CD4-positive, alpha-beta T cell (primary cell): Measurements from ENCODE around the gene DCAF8L2. TPM values are rescaled to one million over a fixed set of nuclear protein-coding genes. Genes with fewer than 3 reads are reported as not detected.

ENCODE experiments used
- ATAC-seq: fragments of 200-7000 bp; cut with Tn5 transposase; one replicate; pipeline ENCODE4 v1.10.0; 2022; ENCODE audit warnings: mild to moderate bottlenecking; ENCODE audit not compliant: poor library complexity
- CTCF ChIA-PET: fragments of 350-600 bp; sonication (Branson Sonifier 250); formaldehyde crosslinking; loops from one replicate; lab custom pipeline; 2021; ENCODE audit warnings: antibody characterized with exemption, inconsistent platforms; lab: Charles Lee
- POLR2A ChIA-PET: fragments of 350-600 bp; sonication (Branson Sonifier 250); formaldehyde crosslinking; loops from one replicate; lab custom pipeline; 2021; ENCODE audit warnings: antibody characterized with exemption, inconsistent platforms; lab: Charles Lee
- DNase-seq, 14 experiments: peaks; one replicate each; pipeline ENCODE4 v3.0.0-alpha.2; 2013 to 2020; ENCODE audit warnings: mixed read lengths in 2 of 14
- H3K27ac ChIP-seq, 2 donors: one replicate each; pipeline versions ENCODE4 v1.5.1 to v1.7.0; 2013; ENCODE audit warnings: low read length in 2 of 2, low read depth in 1 of 2, mild to moderate bottlenecking in 1 of 2
- H3K27me3 ChIP-seq, 2 experiments: 1 replicate in 1 of 2; 2 replicates in 1 of 2; pipeline versions ENCODE4 v1.6.1 to v1.7.0; 2013; ENCODE audit warnings: low read length in 2 of 2, control low read depth in 1 of 2, mild to moderate bottlenecking in 1 of 2, moderate library complexity in 1 of 2; ENCODE audit not compliant: insufficient read depth in 2 of 2, control insufficient read depth in 1 of 2
- H3K36me3 ChIP-seq: one replicate; pipeline ENCODE4 v1.6.1; 2013; ENCODE audit warnings: low read length, control low read depth; ENCODE audit not compliant: insufficient read depth
- H3K4me1 ChIP-seq: one replicate; pipeline ENCODE4 v1.6.1; 2013; ENCODE audit warnings: low read length, control low read depth; ENCODE audit not compliant: insufficient read depth
- H3K4me3 ChIP-seq: one replicate; pipeline ENCODE4 v1.5.1; 2013; ENCODE audit warnings: mild to moderate bottlenecking, low read length, moderate library complexity
- H3K9me3 ChIP-seq, 2 experiments: 1 replicate in 1 of 2; 2 replicates in 1 of 2; pipeline versions ENCODE4 v1.6.1 to v1.7.0; 2013; ENCODE audit warnings: low read length in 2 of 2, mild to moderate bottlenecking in 2 of 2, control low read depth in 1 of 2, moderate library complexity in 1 of 2; ENCODE audit not compliant: control insufficient read depth in 1 of 2, insufficient read depth in 1 of 2
- H3K27ac Mint-ChIP-seq: one replicate; pipeline ENCODE4 v1.8.0; 2020; ENCODE audit warnings: mixed read lengths
- H3K27me3 Mint-ChIP-seq: one replicate; pipeline ENCODE4 v1.8.0; 2021; ENCODE audit warnings: mixed read lengths
- H3K36me3 Mint-ChIP-seq: one replicate; pipeline ENCODE4 v1.8.0; 2021; ENCODE audit warnings: low read depth, mixed read lengths
- H3K4me1 Mint-ChIP-seq: one replicate; pipeline ENCODE4 v1.8.0; 2021; ENCODE audit warnings: low read depth, mixed read lengths
- H3K4me3 Mint-ChIP-seq: one replicate; pipeline ENCODE4 v1.8.0; 2020; ENCODE audit warnings: mild to moderate bottlenecking, mixed read lengths
- H3K9me3 Mint-ChIP-seq: one replicate; pipeline ENCODE4 v1.8.0; 2020; ENCODE audit warnings: mixed read lengths
- intact Hi-C, 2 experiments: fragments of 100-400 bp; cut with DNase I in 1 of 2; cut with micrococcal nuclease in 1 of 2; formaldehyde crosslinking; loops; one replicate each; pipeline versions ENCODE4 v1.15.1 to v1.9.0; 2023 to 2025; cut with DNase I, micrococcal nuclease
- total RNA-seq, 174 experiments: library from RNA in 2 of 174; stranded (reverse) in 2 of 174; gene quantifications; one replicate each; pipeline ENCODE4 v1.2.3 and lab custom pipeline; 2021 to 2026
- TF ChIP-seq, protein P1 (sequence below): fragments of 200-600 bp; IDR thresholded peaks from one replicate; pipeline ENCODE4 v1.8.0; 2022; ENCODE audit warnings: antibody characterized with exemption, mild to moderate bottlenecking

Gene DCAF8L2
- total RNA-seq, 2 experiments from 2014 or later, result not detected

DNA sequence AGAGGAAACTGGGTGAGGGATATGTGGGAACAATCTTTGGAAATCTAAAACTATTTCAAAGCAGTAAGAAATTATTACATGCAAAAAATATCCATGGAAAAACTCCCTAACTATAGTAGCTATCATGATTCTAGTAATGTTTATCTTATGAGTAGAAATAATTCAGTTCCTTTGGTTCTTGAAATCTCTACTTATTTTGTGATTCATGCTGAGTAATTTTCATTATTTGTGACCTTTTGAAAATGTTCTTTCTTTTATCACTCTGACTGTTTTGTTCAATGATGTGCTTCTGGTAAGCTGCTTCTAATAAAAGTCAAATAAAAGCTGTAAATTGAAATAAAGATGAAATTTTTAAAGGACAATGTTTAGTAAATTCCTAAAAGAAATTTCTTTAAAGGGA, 177.2 kb downstream of the DCAF8L2 start:
- Mint-ChIP-seq H3K27me3 (no peaks in the 10 kb centered on the region), H3K36me3 (no peaks in the 10 kb centered on the region), H3K4me3 (no peak overlapping the region), H3K4me1 (no peaks in the 10 kb centered on the region), H3K27ac (no peak overlapping the region), H3K9me3 (peaks cover 8% of the 10 kb centered on the region)
- TF ChIP-seq, protein P1, sequence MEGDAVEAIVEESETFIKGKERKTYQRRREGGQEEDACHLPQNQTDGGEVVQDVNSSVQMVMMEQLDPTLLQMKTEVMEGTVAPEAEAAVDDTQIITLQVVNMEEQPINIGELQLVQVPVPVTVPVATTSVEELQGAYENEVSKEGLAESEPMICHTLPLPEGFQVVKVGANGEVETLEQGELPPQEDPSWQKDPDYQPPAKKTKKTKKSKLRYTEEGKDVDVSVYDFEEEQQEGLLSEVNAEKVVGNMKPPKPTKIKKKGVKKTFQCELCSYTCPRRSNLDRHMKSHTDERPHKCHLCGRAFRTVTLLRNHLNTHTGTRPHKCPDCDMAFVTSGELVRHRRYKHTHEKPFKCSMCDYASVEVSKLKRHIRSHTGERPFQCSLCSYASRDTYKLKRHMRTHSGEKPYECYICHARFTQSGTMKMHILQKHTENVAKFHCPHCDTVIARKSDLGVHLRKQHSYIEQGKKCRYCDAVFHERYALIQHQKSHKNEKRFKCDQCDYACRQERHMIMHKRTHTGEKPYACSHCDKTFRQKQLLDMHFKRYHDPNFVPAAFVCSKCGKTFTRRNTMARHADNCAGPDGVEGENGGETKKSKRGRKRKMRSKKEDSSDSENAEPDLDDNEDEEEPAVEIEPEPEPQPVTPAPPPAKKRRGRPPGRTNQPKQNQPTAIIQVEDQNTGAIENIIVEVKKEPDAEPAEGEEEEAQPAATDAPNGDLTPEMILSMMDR, result no peak
- H3K27me3 ChIP-seq, result no peaks in the 10 kb centered on the region
- no peak for DNase-seq
- no peak for ATAC-seq
- no peaks in the 10 kb centered on the region for H3K9me3 ChIP-seq
- no peak overlapping the region for H3K4me3 ChIP-seq
- intact Hi-C loops, result no loop called here
- ChIA-PET POLR2A (no interaction called here), CTCF (no interaction called here)
- H3K27ac ChIP-seq, result no peak overlapping the region
- no peaks in the 10 kb centered on the region for H3K4me1 ChIP-seq
- H3K36me3 ChIP-seq, result no peaks in the 10 kb centered on the region

DNA sequence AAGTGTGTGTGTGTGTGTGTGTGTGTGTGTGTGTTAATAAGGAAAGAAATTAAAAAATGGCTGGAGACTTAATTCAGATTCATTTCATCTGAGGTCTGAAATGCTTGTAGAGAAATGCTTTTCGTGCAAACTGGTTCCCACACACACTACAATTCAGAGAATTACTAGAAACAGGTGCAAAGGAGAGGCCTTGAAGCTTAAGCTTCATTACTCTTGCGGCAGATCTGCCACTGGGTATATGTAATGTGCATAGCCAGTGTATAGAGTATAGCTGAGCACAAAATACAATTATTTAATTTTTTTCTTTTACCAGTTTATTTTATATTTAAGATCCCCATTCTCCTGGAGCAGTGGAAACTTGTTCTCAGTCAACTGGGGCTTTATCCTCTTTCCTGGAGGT, 185.8 kb downstream of the DCAF8L2 start:
- H3K27me3 Mint-ChIP-seq, result no peaks in the 10 kb centered on the region
- TF ChIP-seq, protein P1, result no peak
- DNase-seq (no peak), ATAC-seq (no peak)
- no peaks in the 10 kb centered on the region for H3K36me3 Mint-ChIP-seq
- Histone ChIP-seq H3K36me3 (no peaks in the 10 kb centered on the region), H3K9me3 (no peaks in the 10 kb centered on the region), H3K27ac (no peak overlapping the region), H3K4me1 (no peaks in the 10 kb centered on the region), H3K4me3 (no peak overlapping the region), H3K27me3 (no peaks in the 10 kb centered on the region)
- H3K9me3 Mint-ChIP-seq, result peaks cover 2% of the 10 kb centered on the region
- no peak overlapping the region for H3K27ac Mint-ChIP-seq
- intact Hi-C loops, result no loop called here
- H3K4me3 Mint-ChIP-seq, result no peak overlapping the region
- CTCF ChIA-PET, result no interaction called here
- no peaks in the 10 kb centered on the region for H3K4me1 Mint-ChIP-seq
- POLR2A ChIA-PET, result no interaction called here

DNA sequence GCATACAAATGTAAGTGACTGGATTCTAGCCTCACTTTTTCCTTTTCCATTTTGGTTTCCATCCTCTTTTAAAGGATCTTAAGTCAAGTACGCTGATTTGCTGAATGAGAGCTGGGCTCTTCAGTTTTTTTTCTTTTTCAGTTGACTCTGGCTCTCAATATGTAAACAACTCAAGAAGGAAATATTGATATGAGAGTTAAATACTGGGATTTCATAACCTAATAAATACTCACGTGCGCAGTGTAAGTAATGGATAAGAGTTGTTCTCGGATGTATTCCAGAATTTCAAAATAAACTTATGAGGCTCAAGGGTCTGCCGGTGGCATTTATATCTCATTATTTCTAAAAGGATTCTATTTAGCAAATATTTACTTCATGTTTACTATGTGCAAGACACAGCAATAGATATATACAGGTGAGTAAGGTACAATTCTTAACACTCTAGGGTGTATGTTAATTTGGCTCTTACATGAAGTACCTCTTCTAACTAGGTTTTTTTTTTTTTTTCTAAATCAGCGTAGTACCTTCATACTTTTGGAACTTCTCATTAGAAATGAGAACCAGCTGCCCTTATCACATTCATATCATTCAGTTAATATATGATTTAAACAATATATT, 206.6 kb downstream of the DCAF8L2 start:
- no peaks in the 10 kb centered on the region for H3K36me3 ChIP-seq
- intact Hi-C loops, result no loop called here
- ATAC-seq (no peak), DNase-seq (no peak)
- H3K27ac ChIP-seq, result no peak overlapping the region
- no peaks in the 10 kb centered on the region for H3K9me3 ChIP-seq
- H3K27ac Mint-ChIP-seq, result no peak overlapping the region
- no peak overlapping the region for H3K4me3 Mint-ChIP-seq
- TF ChIP-seq, protein P1, result no peak
- H3K4me1 Mint-ChIP-seq, result no peaks in the 10 kb centered on the region
- H3K27me3 ChIP-seq, result no peaks in the 10 kb centered on the region
- H3K36me3 Mint-ChIP-seq, result no peaks in the 10 kb centered on the region
- CTCF ChIA-PET, result no interaction called here
- H3K4me1 ChIP-seq, result no peaks in the 10 kb centered on the region
- H3K27me3 Mint-ChIP-seq, result no peaks in the 10 kb centered on the region
- no peaks in the 10 kb centered on the region for H3K9me3 Mint-ChIP-seq
- H3K4me3 ChIP-seq, result no peak overlapping the region
- POLR2A ChIA-PET, result no interaction called here
